ENCODE data around the gene ANKRD62.

- TF ChIP-seq, protein P1, sequence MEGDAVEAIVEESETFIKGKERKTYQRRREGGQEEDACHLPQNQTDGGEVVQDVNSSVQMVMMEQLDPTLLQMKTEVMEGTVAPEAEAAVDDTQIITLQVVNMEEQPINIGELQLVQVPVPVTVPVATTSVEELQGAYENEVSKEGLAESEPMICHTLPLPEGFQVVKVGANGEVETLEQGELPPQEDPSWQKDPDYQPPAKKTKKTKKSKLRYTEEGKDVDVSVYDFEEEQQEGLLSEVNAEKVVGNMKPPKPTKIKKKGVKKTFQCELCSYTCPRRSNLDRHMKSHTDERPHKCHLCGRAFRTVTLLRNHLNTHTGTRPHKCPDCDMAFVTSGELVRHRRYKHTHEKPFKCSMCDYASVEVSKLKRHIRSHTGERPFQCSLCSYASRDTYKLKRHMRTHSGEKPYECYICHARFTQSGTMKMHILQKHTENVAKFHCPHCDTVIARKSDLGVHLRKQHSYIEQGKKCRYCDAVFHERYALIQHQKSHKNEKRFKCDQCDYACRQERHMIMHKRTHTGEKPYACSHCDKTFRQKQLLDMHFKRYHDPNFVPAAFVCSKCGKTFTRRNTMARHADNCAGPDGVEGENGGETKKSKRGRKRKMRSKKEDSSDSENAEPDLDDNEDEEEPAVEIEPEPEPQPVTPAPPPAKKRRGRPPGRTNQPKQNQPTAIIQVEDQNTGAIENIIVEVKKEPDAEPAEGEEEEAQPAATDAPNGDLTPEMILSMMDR (IDR thresholded peaks at IDR 0.05) = no peak; the same call in 1 of the 2 replicates
- no peak for TF ChIP-seq POLR2AphosphoS5 (IDR thresholded peaks at IDR 0.05; ENCODE audit: low read depth, low read length)
- TF ChIP-seq, protein P2, sequence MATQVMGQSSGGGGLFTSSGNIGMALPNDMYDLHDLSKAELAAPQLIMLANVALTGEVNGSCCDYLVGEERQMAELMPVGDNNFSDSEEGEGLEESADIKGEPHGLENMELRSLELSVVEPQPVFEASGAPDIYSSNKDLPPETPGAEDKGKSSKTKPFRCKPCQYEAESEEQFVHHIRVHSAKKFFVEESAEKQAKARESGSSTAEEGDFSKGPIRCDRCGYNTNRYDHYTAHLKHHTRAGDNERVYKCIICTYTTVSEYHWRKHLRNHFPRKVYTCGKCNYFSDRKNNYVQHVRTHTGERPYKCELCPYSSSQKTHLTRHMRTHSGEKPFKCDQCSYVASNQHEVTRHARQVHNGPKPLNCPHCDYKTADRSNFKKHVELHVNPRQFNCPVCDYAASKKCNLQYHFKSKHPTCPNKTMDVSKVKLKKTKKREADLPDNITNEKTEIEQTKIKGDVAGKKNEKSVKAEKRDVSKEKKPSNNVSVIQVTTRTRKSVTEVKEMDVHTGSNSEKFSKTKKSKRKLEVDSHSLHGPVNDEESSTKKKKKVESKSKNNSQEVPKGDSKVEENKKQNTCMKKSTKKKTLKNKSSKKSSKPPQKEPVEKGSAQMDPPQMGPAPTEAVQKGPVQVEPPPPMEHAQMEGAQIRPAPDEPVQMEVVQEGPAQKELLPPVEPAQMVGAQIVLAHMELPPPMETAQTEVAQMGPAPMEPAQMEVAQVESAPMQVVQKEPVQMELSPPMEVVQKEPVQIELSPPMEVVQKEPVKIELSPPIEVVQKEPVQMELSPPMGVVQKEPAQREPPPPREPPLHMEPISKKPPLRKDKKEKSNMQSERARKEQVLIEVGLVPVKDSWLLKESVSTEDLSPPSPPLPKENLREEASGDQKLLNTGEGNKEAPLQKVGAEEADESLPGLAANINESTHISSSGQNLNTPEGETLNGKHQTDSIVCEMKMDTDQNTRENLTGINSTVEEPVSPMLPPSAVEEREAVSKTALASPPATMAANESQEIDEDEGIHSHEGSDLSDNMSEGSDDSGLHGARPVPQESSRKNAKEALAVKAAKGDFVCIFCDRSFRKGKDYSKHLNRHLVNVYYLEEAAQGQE (IDR thresholded peaks at IDR 0.05; ENCODE audit: insufficient read depth in 1 of 2, low read depth in 2 of 2, low read length in 1 of 2) = no peak
- TF ChIP-seq SIN3A (IDR thresholded peaks at IDR 0.05; ENCODE audit: borderline replicate concordance, insufficient read depth, low read depth, low read length) = no peak
These were observed 36.1 kb upstream of the ANKRD62 start for GRCh38 chr18:12057419-12058039.

All from Panc1 (cell line).